ENCODE measurements around the gene MED7. TPM values are rescaled to one million over a fixed set of nuclear protein-coding genes. Genes with fewer than 3 reads are reported as not detected.

The MED7 gene
- total RNA-seq, 2 donors from 2014 or later: 14.8 to 19.1 TPM

- Histone ChIP-seq H3K9ac (ENCODE audit: extremely low read depth, low read length, poor library complexity, severe bottlenecking) (no peak overlapping the region), H3K4me1 (ENCODE audit: control insufficient read depth, insufficient read depth, low read length) (no peaks in the 10 kb centered on the region), H3K27ac (ENCODE audit: low read depth, low read length) (no peak overlapping the region), H3K36me3 (ENCODE audit: control insufficient read depth, insufficient read depth, low read length) (no peaks in the 10 kb centered on the region), H3K9me3 (ENCODE audit: control insufficient read depth, low read length) (no peaks in the 10 kb centered on the region), H3K27me3 (ENCODE audit: control insufficient read depth, insufficient read depth, low read length, poor library complexity, severe bottlenecking) (no peaks in the 10 kb centered on the region), H3K4me3 (ENCODE audit: low read length) (no peak overlapping the region)
- Mint-ChIP-seq H3K4me3 (no peak overlapping the region), H3K27me3 (ENCODE audit: insufficient read depth) (no peaks in the 10 kb centered on the region), H3K9me3 (peaks cover 5% of the 10 kb centered on the region), H3K27ac (no peak overlapping the region), H3K36me3 (ENCODE audit: low read depth) (no peaks in the 10 kb centered on the region), H3K4me1 (peaks cover 4% of the 10 kb centered on the region)
- WGBS, 2 experiments (ENCODE audit: insufficient coverage in 1 of 2, insufficient read length in 1 of 2): 84 to 97% methylated on average over 4 to 5 of the region's 5 CpGs
- TF ChIP-seq CTCF (conservative IDR thresholded peaks at IDR 0.05): no peak
- no peak for DNase-seq
These were observed 21.9 kb upstream of the MED7 start for GRCh38 chr5:157164521-157164920.

- Histone ChIP-seq H3K36me3 (ENCODE audit: control insufficient read depth, insufficient read depth, low read length) (no peaks in the 10 kb centered on the region), H3K9ac (ENCODE audit: extremely low read depth, low read length, poor library complexity, severe bottlenecking) (no peak overlapping the region), H3K4me3 (ENCODE audit: low read length) (no peak overlapping the region), H3K27me3 (ENCODE audit: control insufficient read depth, insufficient read depth, low read length, poor library complexity, severe bottlenecking) (no peaks in the 10 kb centered on the region), H3K4me1 (ENCODE audit: control insufficient read depth, insufficient read depth, low read length) (no peaks in the 10 kb centered on the region), H3K27ac (ENCODE audit: low read depth, low read length) (no peak overlapping the region), H3K9me3 (ENCODE audit: control insufficient read depth, low read length) (no peaks in the 10 kb centered on the region)
- no peak overlapping the region for H3K27ac Mint-ChIP-seq
- no peaks in the 10 kb centered on the region for H3K9me3 Mint-ChIP-seq
- no peak for TF ChIP-seq CTCF (conservative IDR thresholded peaks at IDR 0.05)
- DNase-seq: no peak
- H3K4me3 Mint-ChIP-seq: no peak overlapping the region
- peaks cover 4% of the 10 kb centered on the region for H3K4me1 Mint-ChIP-seq
- 94% methylated on average over 9 to 12 of the region's 12 CpGs for WGBS, 2 experiments (ENCODE audit: insufficient coverage in 1 of 2, insufficient read length in 1 of 2)
- no peaks in the 10 kb centered on the region for H3K27me3 Mint-ChIP-seq (ENCODE audit: insufficient read depth)
- no peaks in the 10 kb centered on the region for H3K36me3 Mint-ChIP-seq (ENCODE audit: low read depth)
These were observed 20.4 kb upstream of the MED7 start for GRCh38 chr5:157162919-157163510.

GRCh38 chr5:157161996-157162395, 19.3 kb upstream of the MED7 start:
- no peaks in the 10 kb centered on the region for H3K36me3 ChIP-seq (ENCODE audit: control insufficient read depth, insufficient read depth, low read length)
- H3K27ac Mint-ChIP-seq: no peak overlapping the region

More at GRCh38 chr5:157161996-157162395, 19.3 kb upstream of the MED7 start:
- DNase-seq: no peak
- H3K4me3 ChIP-seq (ENCODE audit: low read length): no peak overlapping the region
- Mint-ChIP-seq H3K27me3 (ENCODE audit: insufficient read depth) (no peaks in the 10 kb centered on the region), H3K4me1 (no peaks in the 10 kb centered on the region), H3K4me3 (no peak overlapping the region), H3K9me3 (no peaks in the 10 kb centered on the region), H3K36me3 (ENCODE audit: low read depth) (no peaks in the 10 kb centered on the region)
- H3K9me3 ChIP-seq (ENCODE audit: control insufficient read depth, low read length): no peaks in the 10 kb centered on the region
- no peak overlapping the region for H3K27ac ChIP-seq (ENCODE audit: low read depth, low read length)
- no peaks in the 10 kb centered on the region for H3K27me3 ChIP-seq (ENCODE audit: control insufficient read depth, insufficient read depth, low read length, poor library complexity, severe bottlenecking)
- 89 to 90% methylated on average over 3 to 6 of the region's 6 CpGs for WGBS, 2 experiments (ENCODE audit: insufficient coverage in 1 of 2, insufficient read length in 1 of 2)
- no peaks in the 10 kb centered on the region for H3K4me1 ChIP-seq (ENCODE audit: control insufficient read depth, insufficient read depth, low read length)
- no peak for TF ChIP-seq CTCF (conservative IDR thresholded peaks at IDR 0.05)
- H3K9ac ChIP-seq (ENCODE audit: extremely low read depth, low read length, poor library complexity, severe bottlenecking): no peak overlapping the region

Data from endodermal cell (in vitro differentiated cells).